Esophagus squamous epithelium (tissue), 4 donors: ENCODE results near the gene COL4A2.

Source experiments
- CTCF ChIP-seq, 6 experiments: fragments of 450-650 bp in 4 of 6; fragments of 200-600 bp in 2 of 6; sonication (generic) in 2 of 6; IDR thresholded peaks; one replicate each; pipeline ENCODE4 v1.5.1; 2016 to 2019; ENCODE audit warnings: antibody characterized with exemption in 6 of 6, mild to moderate bottlenecking in 4 of 6, moderate library complexity in 4 of 6
- POLR2A ChIP-seq, 4 donors: fragments of 450-650 bp; IDR thresholded peaks; one replicate each; pipeline ENCODE4 v1.6.1; 2017; ENCODE audit warnings: antibody characterized with exemption in 4 of 4, mild to moderate bottlenecking in 4 of 4, moderate library complexity in 3 of 4

GRCh38 chr13:110457361-110457760 lies 150.3 kb downstream of the COL4A2 start:
- TF ChIP-seq CTCF (IDR thresholded peaks at IDR 0.05) (no peak), POLR2A (IDR thresholded peaks at IDR 0.05) (no peak)
